Smooth muscle cell (in vitro differentiated cells): Measurements from ENCODE around the gene PCSK2. TPM values are rescaled to one million over a fixed set of nuclear protein-coding genes. Genes with fewer than 3 reads are reported as not detected.

Experiments used
- DNase-seq: peaks from one replicate; lab custom pipeline; 2025; ENCODE audit not compliant: unreplicated experiment; lab: John Stamatoyannopoulos, UW
- H2AFZ ChIP-seq: fragments of 200-600 bp; sonication (generic); 2 replicates; pipeline ENCODE4 v1.6.0; 2016; ENCODE audit warnings: antibody characterized with exemption, low read depth, mild to moderate bottlenecking
- H3F3A ChIP-seq: fragments of 200-600 bp; sonication (generic); 2 replicates; pipeline ENCODE4 v1.6.0; 2017; ENCODE audit warnings: antibody characterized with exemption, low read depth
- H3K27ac ChIP-seq: fragments of 200-600 bp; sonication (generic); 2 replicates; pipeline ENCODE4 v1.5.1; 2016; ENCODE audit warnings: low read depth, mild to moderate bottlenecking
- H3K27me3 ChIP-seq: fragments of 200-600 bp; sonication (generic); 2 replicates; pipeline ENCODE4 v1.6.1; 2016; ENCODE audit warnings: low read depth, mild to moderate bottlenecking
- H3K36me3 ChIP-seq: fragments of 200-600 bp; sonication (generic); 2 replicates; pipeline ENCODE4 v1.5.1; 2016; ENCODE audit warnings: low read depth
- H3K4me1 ChIP-seq: fragments of 200-600 bp; sonication (generic); 2 replicates; pipeline ENCODE4 v1.5.1; 2016; ENCODE audit warnings: low read depth
- H3K4me2 ChIP-seq: fragments of 200-600 bp; sonication (generic); 2 replicates; pipeline ENCODE4 v1.6.0; 2016; ENCODE audit warnings: mild to moderate bottlenecking
- H3K4me3 ChIP-seq: fragments of 200-600 bp; sonication (generic); 2 replicates; pipeline ENCODE4 v1.5.1; 2016; ENCODE audit warnings: mild to moderate bottlenecking
- H3K79me2 ChIP-seq: fragments of 200-600 bp; sonication (generic); 2 replicates; pipeline ENCODE4 v1.6.0; 2016; ENCODE audit warnings: low read depth, mild to moderate bottlenecking
- H3K9ac ChIP-seq: fragments of 200-600 bp; sonication (generic); 2 replicates; pipeline ENCODE4 v1.6.0; 2016; ENCODE audit warnings: low read depth
- H3K9me3 ChIP-seq: fragments of 200-600 bp; sonication (generic); replicated peaks from 2 replicates; pipeline ENCODE4 v1.5.1; 2016; ENCODE audit warnings: low read depth
- H4K20me1 ChIP-seq: fragments of 200-600 bp; sonication (generic); 2 replicates; pipeline ENCODE4 v1.6.0; 2016; ENCODE audit warnings: low read depth
- CTCF ChIP-seq: fragments of 200-600 bp; sonication (generic); IDR thresholded peaks from 2 replicates; pipeline ENCODE4 v1.5.1; 2017; ENCODE audit warnings: borderline replicate concordance, mild to moderate bottlenecking, antibody characterized with exemption; ENCODE audit not compliant: insufficient read depth, poor library complexity, severe bottlenecking
- WGBS: methylation state at CpG from one replicate; pipeline ENCODE4 v1.1.7; 2016; ENCODE audit warnings: low lambda C conversion rate; 5-methylcytosine and 5-hydroxymethylcytosine counted together
- polyA plus RNA-seq: library from polyadenylated mRNA; unstranded; fragments of >200 nt; fragmentation: Nextera tagmentation; extraction: Ambion mirVana; gene quantifications from 2 replicates; pipeline ENCODE4 v1.2.1, GENCODE V29; 2016
- total RNA-seq: library from RNA; depleted of rRNA; stranded (reverse); fragments of >200 nt; gene quantifications from 2 replicates; pipeline ENCODE4 v1.2.3, GENCODE V29; 2014

The PCSK2 gene
- total and polyA plus RNA-seq, 2 experiments from 2014 or later = not detected

- H3K4me3 ChIP-seq = no peak overlapping the region
- no peak overlapping the region for H2AFZ ChIP-seq
- H3K9me3 ChIP-seq = no peaks in the 10 kb centered on the region
- H4K20me1 ChIP-seq = no peaks in the 10 kb centered on the region
- no peaks in the 10 kb centered on the region for H3K4me1 ChIP-seq
- H3K27ac ChIP-seq = no peak overlapping the region
- DNase-seq = no peak
- no peaks in the 10 kb centered on the region for H3K27me3 ChIP-seq
- no peak for TF ChIP-seq CTCF
- H3K36me3 ChIP-seq = no peaks in the 10 kb centered on the region
- H3K4me2 ChIP-seq = no peak overlapping the region
- no peaks in the 10 kb centered on the region for H3F3A ChIP-seq
- no peaks in the 10 kb centered on the region for H3K79me2 ChIP-seq
- H3K9ac ChIP-seq = no peak overlapping the region
- WGBS = 90% methylated on average over 1 of the region's 1 CpG
Observed at GRCh38 chr20:17457079-17457478, 230.2 kb downstream of the PCSK2 start.

GRCh38 chr20:17457588-17458190 lies 230.8 kb downstream of the PCSK2 start:
- H3F3A ChIP-seq = no peaks in the 10 kb centered on the region
- no peaks in the 10 kb centered on the region for H3K79me2 ChIP-seq
- no peaks in the 10 kb centered on the region for H4K20me1 ChIP-seq
- H3K9me3 ChIP-seq = no peaks in the 10 kb centered on the region
- H3K4me3 ChIP-seq = no peak overlapping the region
- H3K9ac ChIP-seq = no peak overlapping the region
- no peak for TF ChIP-seq CTCF
- DNase-seq = no peak
- H2AFZ ChIP-seq = no peak overlapping the region
- H3K4me1 ChIP-seq = no peaks in the 10 kb centered on the region
- no peak overlapping the region for H3K4me2 ChIP-seq
- no peaks in the 10 kb centered on the region for H3K36me3 ChIP-seq
- 78% methylated on average over 6 of the region's 6 CpGs for WGBS
- H3K27me3 ChIP-seq = no peaks in the 10 kb centered on the region
- H3K27ac ChIP-seq = no peak overlapping the region

- no peak for TF ChIP-seq CTCF
- H3K9ac ChIP-seq = no peak overlapping the region
- H3K4me3 ChIP-seq = no peak overlapping the region
- H3K36me3 ChIP-seq = no peaks in the 10 kb centered on the region
- no peak overlapping the region for H3K27ac ChIP-seq
- 88% methylated on average over 2 of the region's 2 CpGs for WGBS
- no peaks in the 10 kb centered on the region for H3F3A ChIP-seq
- no peak overlapping the region for H2AFZ ChIP-seq
- H3K9me3 ChIP-seq = no peaks in the 10 kb centered on the region
- DNase-seq = no peak
- no peaks in the 10 kb centered on the region for H3K4me1 ChIP-seq
- H3K79me2 ChIP-seq = no peaks in the 10 kb centered on the region
- H3K4me2 ChIP-seq = no peak overlapping the region
- no peaks in the 10 kb centered on the region for H4K20me1 ChIP-seq
- H3K27me3 ChIP-seq = no peaks in the 10 kb centered on the region
Observed at GRCh38 chr20:17460119-17460518, 233.3 kb downstream of the PCSK2 start.

GRCh38 chr20:17461941-17462340 lies 235.1 kb downstream of the PCSK2 start:
- Histone ChIP-seq H2AFZ (no peak overlapping the region), H3K27me3 (no peaks in the 10 kb centered on the region), H4K20me1 (no peaks in the 10 kb centered on the region), H3K4me3 (no peak overlapping the region), H3K9me3 (no peaks in the 10 kb centered on the region), H3K9ac (no peak overlapping the region), H3F3A (no peaks in the 10 kb centered on the region), H3K4me2 (no peak overlapping the region), H3K79me2 (no peaks in the 10 kb centered on the region), H3K36me3 (no peaks in the 10 kb centered on the region), H3K27ac (no peak overlapping the region), H3K4me1 (no peaks in the 10 kb centered on the region)
- 85% methylated on average over 3 of the region's 3 CpGs for WGBS
- DNase-seq = no peak
- no peak for TF ChIP-seq CTCF
